Heart left ventricle (tissue), 16 donors: ENCODE measurements around the gene IFI30. TPM values are rescaled to one million over a fixed set of nuclear protein-coding genes. Genes with fewer than 3 reads are reported as not detected.
A peak's percentile ranks its signal among the peaks of the same experiment; 100 is the strongest.
"Not testable (repeated sequence)": the region's sequence is repeated elsewhere in the genome, so short reads cannot be mapped to it uniquely, and the experiment has no call there.

Experiments used
- ATAC-seq, 4 donors: fragments of 200-7000 bp; cut with Tn5 transposase; one replicate each; pipeline ENCODE4 v1.9.1; 2020 to 2022; ENCODE audit warnings: moderate library complexity in 4 of 4, mild to moderate bottlenecking in 3 of 4, moderate number of reproducible peaks in 1 of 4
- DNase-seq, 5 donors: peaks; one replicate each; pipeline ENCODE4 v3.0.0-alpha.2; 2020
- H3K27ac ChIP-seq, 12 donors: fragments of 200-600 bp; sonication (generic) in 4 of 12; one replicate each; pipeline versions ENCODE4 v1.5.0 to v1.8.0; 2016 to 2022; ENCODE audit warnings: mild to moderate bottlenecking in 2 of 12
- H3K27me3 ChIP-seq, 9 donors: fragments of 200-600 bp; sonication (generic) in 2 of 9; one replicate each; pipeline versions ENCODE4 v1.5.1 to v1.8.0; 2016 to 2022; ENCODE audit warnings: mild to moderate bottlenecking in 3 of 9
- H3K36me3 ChIP-seq, 9 donors: fragments of 200-600 bp; sonication (generic) in 2 of 9; one replicate each; pipeline versions ENCODE4 v1.5.0 to v1.8.0; 2018 to 2022; ENCODE audit warnings: mild to moderate bottlenecking in 2 of 9
- H3K4me1 ChIP-seq, 12 donors: fragments of 200-600 bp; sonication (generic) in 4 of 12; one replicate each; pipeline versions ENCODE4 v1.5.0 to v1.8.0; 2016 to 2022; ENCODE audit warnings: mild to moderate bottlenecking in 3 of 12
- H3K4me3 ChIP-seq, 12 donors: fragments of 200-600 bp; sonication (generic) in 4 of 12; one replicate each; pipeline versions ENCODE4 v1.5.0 to v1.8.0; 2017 to 2022; ENCODE audit warnings: mild to moderate bottlenecking in 9 of 12, moderate library complexity in 4 of 12
- H3K9me3 ChIP-seq, 12 donors: fragments of 200-600 bp; sonication (generic) in 4 of 12; one replicate each; pipeline versions ENCODE4 v1.5.0 to v1.8.0; 2016 to 2022; ENCODE audit warnings: mild to moderate bottlenecking in 1 of 12
- POLR2A ChIP-seq, 2 donors: fragments of 450-650 bp; IDR thresholded peaks; one replicate each; pipeline ENCODE4 v1.6.1; 2017; ENCODE audit warnings: antibody characterized with exemption in 2 of 2, mild to moderate bottlenecking in 2 of 2, moderate library complexity in 2 of 2
- WGBS, 4 donors: extraction: QIAGEN DNeasy Blood & Tissue Kit in 2 of 4; methylation state at CpG; one replicate each; pipeline versions ENCODE4 v1.1.5 to v1.1.7; 2013 to 2018; 5-methylcytosine and 5-hydroxymethylcytosine counted together
- intact Hi-C, 10 donors: fragments of 100-400 bp; cut with DNase I; formaldehyde crosslinking; loops; one replicate each; pipeline versions ENCODE4 v1.11.1 to v1.14.2; 2022
- polyA plus RNA-seq, 2 donors: library from polyadenylated mRNA; stranded (reverse); fragments of 200-250 nt; gene quantifications; one replicate each; pipeline ENCODE4 v1.2.3, GENCODE V29; 2013
- total RNA-seq, 9 donors: library from RNA; depleted of rRNA in 2 of 9; stranded (reverse); fragments of >200 nt in 2 of 9; fragmentation: NEBNext Ultra II Directional in 3 of 9; extraction: Animal tissue kit (Norgen Biotek cat#: 25700) in 3 of 9; gene quantifications; one replicate each; pipeline versions ENCODE4 v1.1.0 to v1.2.4, GENCODE V29; 2016 to 2023
- TF ChIP-seq, protein P1 (sequence below), 12 donors: fragments of 200-600 bp; sonication (generic) in 4 of 12; IDR thresholded peaks; one replicate each; pipeline versions ENCODE4 v1.5.0 to v1.8.0; 2018 to 2022; ENCODE audit warnings: antibody characterized with exemption in 12 of 12, mild to moderate bottlenecking in 5 of 12
- donor health status: ischemic (EF 13 %, LVEDD 7.1; RV severe dilation, severe dysfunction).
- donor health status: healthy with polysubstance abuse.
- donor health status: DM: no; HTN: yes; CAD: no.
- donor health status: DM: no; HTN: no; CAD: no.
- donor health status: ischemic (EF 25% LVEDD 6.9; RV normal size, moderate dysfunction).
- donor health status: ischemic (EF 25% LVEDD 5.7; RV mildly dilated, moderate dysfunction).
- donor health status: healthy.
- donor health status: DM: yes; HTN: yes; CAD: no.
- donor health status: ischemic (EF 35%, LVEDD 5.7; RV mildly dilated, moderate dysfunction).
- donor health status: nonischemic (EF 11% LVEDD 7.7; RV severe dilation, severe dysfunction).
- donor health status: DM: yes; HTN: yes; CAD: no.
- donor health status: PGD.
- donor health status: ischemic (EF 29% LVEDD 5.4; RV normal size, mild dysfunction).
- donor health status: nonischemic (EF 23%, LVEDD 6.1; RV moderate dilation, normal function).

Gene IFI30
- total and polyA plus RNA-seq, 11 donors, result 8.9 to 455 (median 15.2) TPM

GRCh38 chr19:18157465-18158063 lies 16.0 kb upstream of the IFI30 start:
- no peak overlapping the region for H3K4me3 ChIP-seq
- 38 to 51% (median 40%) methylated on average over 18 of the region's 18 CpGs for WGBS, 4 donors
- DNase-seq (no peak), ATAC-seq (no peak)
- peaks cover 0 to 19% (median 7%) of the 10 kb centered on the region in 9 donors for H3K36me3 ChIP-seq
- intact Hi-C loops, result loop anchor here in 2 of 10 donors (1.0 to 10.0 kb wide), 3 partner anchors 35 to 153 kb away; partner anchors contain the start of gene ARRDC2 (in 1 of the 2)
- no peaks in the 10 kb centered on the region for H3K27me3 ChIP-seq
- peaks cover 8 to 62% (median 41%) of the 10 kb centered on the region in 12 donors for H3K4me1 ChIP-seq
- H3K27ac ChIP-seq, result peak overlapping the region in 11 of 12 donors; percentile 64 to 91 (median 78)
- H3K9me3 ChIP-seq, result no peaks in the 10 kb centered on the region
- TF ChIP-seq, protein P1, sequence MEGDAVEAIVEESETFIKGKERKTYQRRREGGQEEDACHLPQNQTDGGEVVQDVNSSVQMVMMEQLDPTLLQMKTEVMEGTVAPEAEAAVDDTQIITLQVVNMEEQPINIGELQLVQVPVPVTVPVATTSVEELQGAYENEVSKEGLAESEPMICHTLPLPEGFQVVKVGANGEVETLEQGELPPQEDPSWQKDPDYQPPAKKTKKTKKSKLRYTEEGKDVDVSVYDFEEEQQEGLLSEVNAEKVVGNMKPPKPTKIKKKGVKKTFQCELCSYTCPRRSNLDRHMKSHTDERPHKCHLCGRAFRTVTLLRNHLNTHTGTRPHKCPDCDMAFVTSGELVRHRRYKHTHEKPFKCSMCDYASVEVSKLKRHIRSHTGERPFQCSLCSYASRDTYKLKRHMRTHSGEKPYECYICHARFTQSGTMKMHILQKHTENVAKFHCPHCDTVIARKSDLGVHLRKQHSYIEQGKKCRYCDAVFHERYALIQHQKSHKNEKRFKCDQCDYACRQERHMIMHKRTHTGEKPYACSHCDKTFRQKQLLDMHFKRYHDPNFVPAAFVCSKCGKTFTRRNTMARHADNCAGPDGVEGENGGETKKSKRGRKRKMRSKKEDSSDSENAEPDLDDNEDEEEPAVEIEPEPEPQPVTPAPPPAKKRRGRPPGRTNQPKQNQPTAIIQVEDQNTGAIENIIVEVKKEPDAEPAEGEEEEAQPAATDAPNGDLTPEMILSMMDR (IDR thresholded peaks at IDR 0.05), result no peak
- TF ChIP-seq POLR2A (IDR thresholded peaks at IDR 0.05), result no peak

- H3K27ac ChIP-seq, result no peak overlapping the region
- DNase-seq (no peak), ATAC-seq (no peak)
- WGBS, 4 donors, result 88 to 91% (median 89%) methylated on average over 4 of the region's 4 CpGs
- H3K9me3 ChIP-seq, result no peaks in the 10 kb centered on the region
- TF ChIP-seq, protein P1 (IDR thresholded peaks at IDR 0.05), result no peak
- no peak for TF ChIP-seq POLR2A (IDR thresholded peaks at IDR 0.05)
- peaks cover 0 to 28% (median 15%) of the 10 kb centered on the region in 9 donors for H3K36me3 ChIP-seq
- H3K27me3 ChIP-seq, result no peaks in the 10 kb centered on the region
- H3K4me3 ChIP-seq, result no peak overlapping the region
- intact Hi-C loops, result loop anchor here in 2 of 10 donors (5.0 to 10.0 kb wide), 2 partner anchors 46 to 154 kb away; partner anchors contain the start of gene ARRDC2 (in 1 of the 2)
- peaks cover 8 to 60% (median 40%) of the 10 kb centered on the region in 12 donors for H3K4me1 ChIP-seq
These were observed 15.1 kb upstream of the IFI30 start for GRCh38 chr19:18158467-18158866.

DNA sequence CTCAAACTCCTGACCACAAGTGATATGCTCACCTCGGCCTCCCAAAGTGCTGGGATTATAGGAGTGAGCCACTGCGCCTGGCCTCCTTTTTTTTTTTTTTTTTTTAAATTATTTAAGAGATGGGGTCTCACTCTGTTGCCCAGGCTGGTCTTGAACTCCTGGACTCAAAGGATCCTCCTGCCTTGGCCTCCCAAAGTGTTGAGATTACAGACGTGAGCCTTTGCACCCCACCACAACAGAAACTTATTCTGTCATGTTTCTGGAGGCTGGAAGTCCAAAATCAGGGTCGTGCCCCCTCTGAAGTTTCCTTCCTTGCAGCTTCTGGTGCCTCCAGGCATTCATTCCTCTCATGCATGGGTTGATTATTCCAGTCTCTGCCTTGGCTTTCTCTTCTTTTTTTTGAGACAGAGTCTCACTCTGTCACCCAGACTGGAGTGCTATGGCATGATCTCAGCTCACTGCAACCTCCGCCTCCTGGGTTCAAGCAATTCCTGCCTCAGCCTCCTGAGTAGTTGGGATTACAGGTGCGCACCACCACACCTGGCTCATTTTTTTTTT lies 14.5 kb upstream of the IFI30 start:
- not testable (repeated sequence) for DNase-seq
- WGBS, 4 donors, result 83 to 92% (median 88%) methylated on average over 6 of the region's 6 CpGs
- intact Hi-C loops, result loop anchor here in 2 of 10 donors (5.0 to 10.0 kb wide), 2 partner anchors 47 to 154 kb away; partner anchors contain the start of gene ARRDC2 (in 1 of the 2)

DNA sequence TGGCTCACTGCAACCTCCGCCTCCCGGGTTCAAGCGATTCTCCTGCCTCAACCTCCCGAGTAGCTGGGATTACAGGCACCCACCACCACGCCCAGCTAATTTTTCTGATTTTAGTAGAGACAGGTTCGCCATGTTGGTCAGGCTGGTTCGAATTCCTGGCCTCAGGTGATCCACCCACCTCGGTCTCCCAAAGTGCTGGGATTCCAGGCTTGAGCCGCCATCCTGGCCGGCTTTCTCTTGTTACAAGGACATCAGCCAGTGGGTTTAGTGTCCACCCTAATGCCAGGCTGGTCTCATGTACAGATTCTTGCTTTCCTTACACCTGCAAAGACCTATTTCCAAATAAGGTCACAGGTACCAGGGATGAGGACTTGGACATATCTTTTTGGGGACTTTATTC lies 13.8 kb upstream of the IFI30 start:
- no peak for DNase-seq
- no peak overlapping the region for H3K4me3 ChIP-seq
- H3K27ac ChIP-seq, result peak overlapping the region in 6 of 12 donors; percentile 80 to 93 (median 88)
- peaks cover 5 to 49% (median 30%) of the 10 kb centered on the region in 12 donors for H3K4me1 ChIP-seq
- TF ChIP-seq, protein P1 (IDR thresholded peaks at IDR 0.05), result no peak
- no peak for TF ChIP-seq POLR2A (IDR thresholded peaks at IDR 0.05)
- intact Hi-C loops, result loop anchor here in 5 of 10 donors (2.0 to 10.0 kb wide), 3 partner anchors 43 to 155 kb away; partner anchors contain the start of gene ARRDC2 (in 1 of the 5)
- no peaks in the 10 kb centered on the region for H3K27me3 ChIP-seq
- WGBS, 4 donors, result 95 to 97% (median 95%) methylated on average over 10 of the region's 10 CpGs
- no peak for ATAC-seq
- H3K36me3 ChIP-seq, result peaks cover 0 to 41% (median 28%) of the 10 kb centered on the region in 9 donors
- no peaks in the 10 kb centered on the region for H3K9me3 ChIP-seq

More for the DNA sequence above, 14.5 kb upstream of the IFI30 start:
- H3K27me3 ChIP-seq, H3K9me3 ChIP-seq, H3K4me3 ChIP-seq, H3K27ac ChIP-seq, ATAC-seq: not testable (repeated sequence)
- peaks cover 5 to 53% (median 34%) of the 10 kb centered on the region in 12 donors for H3K4me1 ChIP-seq
- peaks cover 0 to 34% (median 21%) of the 10 kb centered on the region in 9 donors for H3K36me3 ChIP-seq
